NB4 (cell line): ENCODE data around the gene OR6N2.

Source experiments
- DNase-seq: peaks from one replicate; pipeline ENCODE4 v3.0.0; 2010; ENCODE audit warnings: low read depth
- H3K4me3 ChIP-seq: one replicate; pipeline ENCODE4 v1.5.1; 2011; ENCODE audit warnings: mild to moderate bottlenecking, low read depth, low read length, moderate library complexity
- MYC ChIP-seq: IDR thresholded peaks from 2 replicates; pipeline ENCODE4 v1.6.1; 2011; ENCODE audit warnings: low read depth, low read length
- POLR2A ChIP-seq: IDR thresholded peaks from 2 replicates; pipeline ENCODE4 v1.6.1; 2011; ENCODE audit warnings: mild to moderate bottlenecking; ENCODE audit not compliant: insufficient read length; ENCODE audit errors: extremely low read depth
- TF ChIP-seq, protein P1 (sequence below): IDR thresholded peaks from 2 replicates; pipeline ENCODE4 v1.6.1; 2011; ENCODE audit warnings: low read depth, low read length
- TF ChIP-seq, protein P2 (sequence below): IDR thresholded peaks from one replicate; pipeline ENCODE4 v1.5.1; 2012; ENCODE audit warnings: low read depth, low read length

OR6N2 gene

GRCh38 chr1:158818560-158818959 is 37.6 kb upstream of the OR6N2 start:
- TF ChIP-seq MYC: no peak
- TF ChIP-seq, protein P1, sequence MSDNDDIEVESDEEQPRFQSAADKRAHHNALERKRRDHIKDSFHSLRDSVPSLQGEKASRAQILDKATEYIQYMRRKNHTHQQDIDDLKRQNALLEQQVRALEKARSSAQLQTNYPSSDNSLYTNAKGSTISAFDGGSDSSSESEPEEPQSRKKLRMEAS: no peak; the same call in 1 of the 2 replicates
- no peak for TF ChIP-seq POLR2A
- TF ChIP-seq, protein P2, sequence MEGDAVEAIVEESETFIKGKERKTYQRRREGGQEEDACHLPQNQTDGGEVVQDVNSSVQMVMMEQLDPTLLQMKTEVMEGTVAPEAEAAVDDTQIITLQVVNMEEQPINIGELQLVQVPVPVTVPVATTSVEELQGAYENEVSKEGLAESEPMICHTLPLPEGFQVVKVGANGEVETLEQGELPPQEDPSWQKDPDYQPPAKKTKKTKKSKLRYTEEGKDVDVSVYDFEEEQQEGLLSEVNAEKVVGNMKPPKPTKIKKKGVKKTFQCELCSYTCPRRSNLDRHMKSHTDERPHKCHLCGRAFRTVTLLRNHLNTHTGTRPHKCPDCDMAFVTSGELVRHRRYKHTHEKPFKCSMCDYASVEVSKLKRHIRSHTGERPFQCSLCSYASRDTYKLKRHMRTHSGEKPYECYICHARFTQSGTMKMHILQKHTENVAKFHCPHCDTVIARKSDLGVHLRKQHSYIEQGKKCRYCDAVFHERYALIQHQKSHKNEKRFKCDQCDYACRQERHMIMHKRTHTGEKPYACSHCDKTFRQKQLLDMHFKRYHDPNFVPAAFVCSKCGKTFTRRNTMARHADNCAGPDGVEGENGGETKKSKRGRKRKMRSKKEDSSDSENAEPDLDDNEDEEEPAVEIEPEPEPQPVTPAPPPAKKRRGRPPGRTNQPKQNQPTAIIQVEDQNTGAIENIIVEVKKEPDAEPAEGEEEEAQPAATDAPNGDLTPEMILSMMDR: no peak
- H3K4me3 ChIP-seq: no peak overlapping the region
- DNase-seq: peak; percentile 89

DNA sequence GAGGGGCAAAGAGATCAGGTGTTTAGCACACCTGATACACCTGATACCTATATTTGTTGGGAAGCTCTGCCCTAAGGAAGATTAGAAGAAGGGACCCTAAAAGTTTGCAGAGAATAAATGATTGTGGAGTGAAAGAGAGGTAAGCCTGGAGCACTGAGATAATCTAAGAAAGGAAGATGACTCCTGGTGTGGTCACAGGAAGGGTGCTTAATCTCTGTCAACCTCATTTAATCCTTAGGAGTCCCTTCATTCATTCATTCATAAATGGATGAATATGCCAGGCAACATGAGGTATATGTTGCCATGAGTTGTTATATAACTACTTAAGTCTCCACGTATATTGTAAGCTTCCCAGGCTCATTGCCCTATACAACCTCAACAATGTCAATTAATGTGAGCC is 34.0 kb upstream of the OR6N2 start:
- no peak for DNase-seq
- TF ChIP-seq, protein P2: no peak
- H3K4me3 ChIP-seq: no peak overlapping the region

DNA sequence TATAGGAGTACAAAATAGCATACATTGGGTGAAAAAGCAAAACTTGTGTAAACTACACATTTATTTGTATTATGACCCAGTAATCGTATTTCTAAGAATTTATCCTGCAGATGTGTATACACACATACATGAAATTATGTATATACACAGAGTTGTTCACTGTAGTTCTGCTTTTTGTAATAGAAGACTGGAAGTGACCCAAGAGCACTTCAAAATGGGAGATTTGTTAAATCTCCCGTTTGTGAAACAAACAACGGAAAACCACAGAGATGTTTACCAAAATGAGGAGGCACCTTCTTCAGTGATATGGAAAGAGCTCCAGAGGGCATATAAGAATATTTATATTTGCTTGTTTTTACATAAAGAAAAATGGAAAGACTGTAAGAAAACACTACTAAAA is 32.2 kb upstream of the OR6N2 start:
- peak; percentile 68 for DNase-seq
- TF ChIP-seq, protein P1: no peak
- TF ChIP-seq POLR2A: no peak
- no peak overlapping the region for H3K4me3 ChIP-seq

DNA sequence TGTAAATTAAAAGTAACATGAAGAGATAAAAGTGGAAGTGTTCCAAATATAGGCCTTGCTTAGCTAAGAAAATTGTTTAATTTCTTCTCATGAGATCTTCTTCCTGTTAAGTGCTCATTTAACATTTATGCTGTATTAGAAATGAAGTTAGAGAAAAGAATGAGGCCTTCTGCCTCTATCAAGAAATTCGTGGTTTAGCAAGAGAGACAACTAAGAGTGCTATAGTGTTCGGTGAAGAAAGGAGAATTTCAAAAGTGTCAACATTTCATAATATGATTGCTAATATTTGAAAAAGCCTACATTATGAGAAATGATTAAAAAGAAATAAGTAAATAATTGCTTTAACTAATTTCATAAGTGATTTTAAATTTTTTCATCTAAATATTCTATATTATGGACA is 31.3 kb upstream of the OR6N2 start:
- no peak overlapping the region for H3K4me3 ChIP-seq
- TF ChIP-seq MYC: no peak
- TF ChIP-seq, protein P2: no peak
- TF ChIP-seq, protein P1: no peak
- no peak for TF ChIP-seq POLR2A
- no peak for DNase-seq

- TF ChIP-seq, protein P2: no peak
- TF ChIP-seq, protein P1: no peak
- TF ChIP-seq MYC: no peak; the same call in 1 of the 2 replicates
- peak overlapping the region; percentile 39 for H3K4me3 ChIP-seq
- DNase-seq: peak; percentile 96
Observed at GRCh38 chr1:158810311-158810710, 29.3 kb upstream of the OR6N2 start.

GRCh38 chr1:158809862-158810261 is 28.9 kb upstream of the OR6N2 start:
- TF ChIP-seq MYC (no peak), POLR2A (no peak)
- TF ChIP-seq, protein P1: no peak
- TF ChIP-seq, protein P2: no peak
- peak overlapping the region; percentile 49 for H3K4me3 ChIP-seq
- DNase-seq: peak; percentile 86
